GM23338 (cell line): ENCODE measurements around the gene SCLY.

ENCODE experiments used
- EZH2 ChIP-seq: fragments of 200-600 bp; sonication (generic); IDR thresholded peaks from one replicate; pipeline ENCODE4 v1.8.0; 2017; ENCODE audit warnings: antibody characterized with exemption, mild to moderate bottlenecking, low read depth; ENCODE audit not compliant: unreplicated experiment
- EZH2phosphoT487 ChIP-seq: fragments of 200-600 bp; sonication (generic); IDR thresholded peaks from one replicate; pipeline ENCODE4 v1.8.1; 2018; ENCODE audit warnings: antibody characterized with exemption; ENCODE audit not compliant: unreplicated experiment
- JUNB ChIP-seq: IDR thresholded peaks from one replicate; pipeline ENCODE4 v1.6.1; 2016; ENCODE audit warnings: antibody characterized with exemption; ENCODE audit not compliant: unreplicated experiment
- NANOG ChIP-seq: IDR thresholded peaks from 2 replicates; pipeline ENCODE4 v1.6.1; 2016; ENCODE audit warnings: antibody characterized with exemption, borderline replicate concordance
- POLR2AphosphoS5 ChIP-seq: IDR thresholded peaks from 2 replicates; pipeline ENCODE4 v1.6.1; 2016; ENCODE audit warnings: antibody characterized with exemption, low read depth
- ZNF114 ChIP-seq: fragments of 250-450 bp; sonication (Bioruptor Pico); IDR thresholded peaks from 2 replicates; pipeline ENCODE4 v1.5.0; 2020; ENCODE audit warnings: mild to moderate bottlenecking, moderate library complexity
- ZNF331 ChIP-seq: fragments of 250-450 bp; sonication (Bioruptor Pico); IDR thresholded peaks from 2 replicates; pipeline ENCODE4 v1.5.0; 2020; ENCODE audit warnings: low read depth, mild to moderate bottlenecking, moderate library complexity
- TF ChIP-seq, protein P1 (sequence below), 2 experiments: fragments of 200-600 bp in 1 of 2; sonication (generic) in 1 of 2; conservative IDR thresholded peaks; 2 replicates each; pipeline versions ENCODE4 v1.5.1 to v1.6.1; 2016 to 2017; ENCODE audit warnings: antibody characterized with exemption in 2 of 2, low read depth in 2 of 2, mild to moderate bottlenecking in 2 of 2, moderate library complexity in 1 of 2

DNA sequence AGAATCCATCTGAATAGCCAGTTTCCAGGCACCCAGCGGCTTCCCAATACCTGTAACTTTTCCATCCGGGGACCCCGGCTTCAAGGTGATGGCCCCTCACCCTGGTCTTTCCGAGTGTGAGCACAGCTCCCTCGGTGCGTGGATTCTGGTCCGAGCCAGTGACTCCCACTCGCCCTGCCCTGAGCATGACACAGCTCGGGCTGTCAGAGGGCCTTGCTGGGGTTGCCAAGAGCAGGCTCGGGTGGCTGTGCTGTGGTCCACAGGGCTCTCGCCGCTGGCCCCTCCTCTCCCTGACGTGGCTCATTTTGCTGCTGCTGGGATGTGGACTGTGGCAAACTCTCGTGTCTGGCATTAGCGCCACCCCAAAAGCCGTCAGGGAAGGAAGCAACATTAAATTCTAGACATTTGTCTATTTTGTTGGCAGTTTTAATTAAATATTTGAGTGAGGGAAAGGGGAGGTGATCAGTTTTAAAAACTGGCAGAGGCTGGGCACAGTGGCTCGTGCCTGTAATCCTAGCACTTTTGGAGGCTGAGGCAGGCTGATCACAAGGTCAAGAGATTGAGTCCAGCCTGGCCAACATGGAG, 33.7 kb downstream of the SCLY start:
- TF ChIP-seq EZH2phosphoT487 (no peak), EZH2 (no peak), ZNF331 (CRISPR knock-in tag) (no peak), JUNB (no peak), POLR2AphosphoS5 (no peak), ZNF114 (CRISPR knock-in tag) (no peak), NANOG (no peak)
- TF ChIP-seq, protein P1, sequence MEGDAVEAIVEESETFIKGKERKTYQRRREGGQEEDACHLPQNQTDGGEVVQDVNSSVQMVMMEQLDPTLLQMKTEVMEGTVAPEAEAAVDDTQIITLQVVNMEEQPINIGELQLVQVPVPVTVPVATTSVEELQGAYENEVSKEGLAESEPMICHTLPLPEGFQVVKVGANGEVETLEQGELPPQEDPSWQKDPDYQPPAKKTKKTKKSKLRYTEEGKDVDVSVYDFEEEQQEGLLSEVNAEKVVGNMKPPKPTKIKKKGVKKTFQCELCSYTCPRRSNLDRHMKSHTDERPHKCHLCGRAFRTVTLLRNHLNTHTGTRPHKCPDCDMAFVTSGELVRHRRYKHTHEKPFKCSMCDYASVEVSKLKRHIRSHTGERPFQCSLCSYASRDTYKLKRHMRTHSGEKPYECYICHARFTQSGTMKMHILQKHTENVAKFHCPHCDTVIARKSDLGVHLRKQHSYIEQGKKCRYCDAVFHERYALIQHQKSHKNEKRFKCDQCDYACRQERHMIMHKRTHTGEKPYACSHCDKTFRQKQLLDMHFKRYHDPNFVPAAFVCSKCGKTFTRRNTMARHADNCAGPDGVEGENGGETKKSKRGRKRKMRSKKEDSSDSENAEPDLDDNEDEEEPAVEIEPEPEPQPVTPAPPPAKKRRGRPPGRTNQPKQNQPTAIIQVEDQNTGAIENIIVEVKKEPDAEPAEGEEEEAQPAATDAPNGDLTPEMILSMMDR (conservative IDR thresholded peaks at IDR 0.05; ENCODE audit: low read depth in 2 of 2): no peak
